ENCODE data around the gene B9D1. TPM values are rescaled to one million over a fixed set of nuclear protein-coding genes. Genes with fewer than 3 reads are reported as not detected.

The B9D1 gene
- total RNA-seq, 1 donor from 2014 or later = 9.4 TPM

Small RNAs within 50 kb of the gene (microRNA-seq; reads per million reads assigned to microRNA genes)
- gene MIR1180 (ENCODE audit: borderline number of aligned reads) = 1,119 reads per million, percentile 80 among the genes with 10 or more reads in this experiment

Other genes with a start within 250 kb of the B9D1 start
- gene GRAPL, start 235.1 kb downstream of the B9D1 start, total RNA-seq = not detected in 3 replicates
- gene EPN2, start 125.4 kb downstream of the B9D1 start, total RNA-seq = 29.0 to 39.7 TPM (median 37.8 TPM) in 3 replicates
- gene MAPK7, start 15.8 kb upstream of the B9D1 start, total RNA-seq = 50.0 to 53.6 TPM (median 52.3 TPM) in 3 replicates
- gene MFAP4, start 24.5 kb upstream of the B9D1 start, total RNA-seq = 307 to 312 TPM (median 310 TPM) in 3 replicates
- 0.67 to 1.5 TPM (median 1.5 TPM) in 3 replicates for gene RNF112, start 48.5 kb upstream of the B9D1 start, total RNA-seq
- gene SLC47A1, start 171.1 kb upstream of the B9D1 start, total RNA-seq = 1.7 to 4.9 TPM (median 2.0 TPM) in 3 replicates

Data from chondrocyte (in vitro differentiated cells).